Thyroid gland (tissue), 4 donors: ENCODE results near the gene MMAB.

ENCODE experiments used
- POLR2A ChIP-seq, 2 donors: fragments of 450-650 bp; IDR thresholded peaks; one replicate each; pipeline ENCODE4 v1.6.1; 2017; ENCODE audit warnings: antibody characterized with exemption in 2 of 2, mild to moderate bottlenecking in 2 of 2, moderate library complexity in 1 of 2
- TF ChIP-seq, protein P1 (sequence below), 6 experiments: fragments of 200-600 bp in 3 of 6; fragments of 450-650 bp in 3 of 6; sonication (generic) in 3 of 6; IDR thresholded peaks; one replicate each; pipeline ENCODE4 v1.5.1; 2016 to 2019; ENCODE audit warnings: antibody characterized with exemption in 6 of 6, mild to moderate bottlenecking in 2 of 6, inconsistent platforms in 1 of 6, moderate library complexity in 1 of 6

DNA sequence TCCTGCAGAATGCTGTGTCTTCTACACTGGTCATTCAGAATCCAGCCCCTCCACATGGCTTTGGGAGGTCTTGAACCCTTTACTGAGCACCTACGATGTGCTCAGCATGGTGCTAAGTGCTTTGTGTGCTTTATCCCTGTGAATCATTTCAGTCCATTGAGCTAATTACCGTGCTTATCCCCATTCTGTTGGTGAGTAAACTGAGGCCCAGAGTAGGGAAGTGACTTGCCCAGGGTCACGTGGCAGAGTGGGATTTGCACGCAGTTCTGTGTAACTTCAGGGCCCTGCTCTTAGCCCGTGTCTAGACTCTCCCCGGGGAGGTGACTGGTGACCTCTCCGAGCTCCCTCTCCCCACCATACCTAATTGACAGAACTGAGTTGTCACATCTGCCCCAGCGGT, 27.7 kb upstream of the MMAB start:
- TF ChIP-seq, protein P1, sequence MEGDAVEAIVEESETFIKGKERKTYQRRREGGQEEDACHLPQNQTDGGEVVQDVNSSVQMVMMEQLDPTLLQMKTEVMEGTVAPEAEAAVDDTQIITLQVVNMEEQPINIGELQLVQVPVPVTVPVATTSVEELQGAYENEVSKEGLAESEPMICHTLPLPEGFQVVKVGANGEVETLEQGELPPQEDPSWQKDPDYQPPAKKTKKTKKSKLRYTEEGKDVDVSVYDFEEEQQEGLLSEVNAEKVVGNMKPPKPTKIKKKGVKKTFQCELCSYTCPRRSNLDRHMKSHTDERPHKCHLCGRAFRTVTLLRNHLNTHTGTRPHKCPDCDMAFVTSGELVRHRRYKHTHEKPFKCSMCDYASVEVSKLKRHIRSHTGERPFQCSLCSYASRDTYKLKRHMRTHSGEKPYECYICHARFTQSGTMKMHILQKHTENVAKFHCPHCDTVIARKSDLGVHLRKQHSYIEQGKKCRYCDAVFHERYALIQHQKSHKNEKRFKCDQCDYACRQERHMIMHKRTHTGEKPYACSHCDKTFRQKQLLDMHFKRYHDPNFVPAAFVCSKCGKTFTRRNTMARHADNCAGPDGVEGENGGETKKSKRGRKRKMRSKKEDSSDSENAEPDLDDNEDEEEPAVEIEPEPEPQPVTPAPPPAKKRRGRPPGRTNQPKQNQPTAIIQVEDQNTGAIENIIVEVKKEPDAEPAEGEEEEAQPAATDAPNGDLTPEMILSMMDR (IDR thresholded peaks at IDR 0.05) = no peak
- TF ChIP-seq POLR2A (IDR thresholded peaks at IDR 0.05) = no peak
